ENCODE data around the gene SUPV3L1. TPM values are rescaled to one million over a fixed set of nuclear protein-coding genes. Genes with fewer than 3 reads are reported as not detected.

Gene SUPV3L1
- total and polyA plus RNA-seq, 10 of the 15 experiments (the other 5 are each of a cell fraction or from before 2014, with no cell fraction given): 18.4 to 57.8 (median 44.2) TPM

GRCh38 chr10:69179743-69180524, at the start of gene SUPV3L1 (continued):
- TF ChIP-seq CREM (IDR thresholded peaks at IDR 0.05; ENCODE audit: low read depth) (peak; percentile 100), YBX1 (IDR thresholded peaks at IDR 0.05) (no peak), MEF2B (IDR thresholded peaks at IDR 0.05; ENCODE audit: partially characterized antibody, poor library complexity, severe bottlenecking) (peak; percentile 82), SUZ12 (IDR thresholded peaks at IDR 0.05; ENCODE audit: unreplicated experiment) (no peak), NBN (IDR thresholded peaks at IDR 0.05) (peak; percentile 99), RELA (IDR thresholded peaks at IDR 0.05; ENCODE audit: borderline replicate concordance, partially characterized antibody) (no peak), MXI1 (IDR thresholded peaks at IDR 0.05; ENCODE audit: low read depth, low read length) (peak; percentile 100), RAD21 (IDR thresholded peaks at IDR 0.05; ENCODE audit: insufficient read depth, low read depth, low read length) (no peak), IKZF2 (IDR thresholded peaks at IDR 0.05) (no peak), ZBED1 (IDR thresholded peaks at IDR 0.05; ENCODE audit: borderline replicate concordance) (no peak; the same call in 1 of the 2 replicates), ZZZ3 (IDR thresholded peaks at IDR 0.05; ENCODE audit: control insufficient read depth, insufficient read length, low read depth) (no peak), EED (IDR thresholded peaks at IDR 0.05; ENCODE audit: low read depth) (no peak), ZSCAN29 (IDR thresholded peaks at IDR 0.05) (no peak), CBX3 (IDR thresholded peaks at IDR 0.05; ENCODE audit: borderline replicate concordance, low read depth) (no peak), NR2C2 (IDR thresholded peaks at IDR 0.05; ENCODE audit: borderline replicate concordance, control insufficient read depth, insufficient read length, low read depth) (no peak), FOS (IDR thresholded peaks at IDR 0.05; ENCODE audit: borderline replicate concordance, extremely low read depth, insufficient read length) (peak; percentile 33), RUNX3 (IDR thresholded peaks at IDR 0.05; ENCODE audit: low read length) (peak; percentile 47), ZBTB11 (CRISPR knock-in tag; IDR thresholded peaks at IDR 0.05) (peak; percentile 72), ATF7 (IDR thresholded peaks at IDR 0.05; ENCODE audit: low read depth) (peak; percentile 89), SRF (IDR thresholded peaks at IDR 0.05; ENCODE audit: low read depth in 2 of 2, low read length in 2 of 2) (peak; percentile 17 to 91; a peak in 2 of 4 replicates), ZNF207 (IDR thresholded peaks at IDR 0.05; ENCODE audit: borderline replicate concordance) (peak; percentile 98; the same call in 1 of the 2 replicates), PRDM15 (CRISPR knock-in tag; IDR thresholded peaks at IDR 0.05) (peak; percentile 84), SMC3 (IDR thresholded peaks at IDR 0.05; ENCODE audit: borderline replicate concordance, low read length) (no peak), CBFB (IDR thresholded peaks at IDR 0.05; ENCODE audit: low read depth) (peak; percentile 91), KLF5 (IDR thresholded peaks at IDR 0.05; ENCODE audit: partially characterized antibody) (peak; percentile 78)

Data from GM12878 (cell line).